Occipital lobe (tissue), 2 donors: ENCODE results near the gene SETDB2. TPM values are rescaled to one million over a fixed set of nuclear protein-coding genes. Genes with fewer than 3 reads are reported as not detected.
"Not testable (repeated sequence)": the region's sequence is repeated elsewhere in the genome, so short reads cannot be mapped to it uniquely, and the experiment has no call there.

Source experiments
- DNase-seq: peaks from one replicate; lab custom pipeline; 2025; lab: John Stamatoyannopoulos, UW
- total RNA-seq: library from RNA; depleted of rRNA; stranded (reverse); fragments of >200 nt; gene quantifications from one replicate; pipeline ENCODE4 v1.2.3, GENCODE V29; 2014

SETDB2 gene
- total RNA-seq, 1 donor from 2014 or later, result 20.7 TPM

GRCh38 chr13:49464621-49465325 lies 20.7 kb downstream of the SETDB2 start:
- no peak for DNase-seq

- no peak for DNase-seq
Observed at GRCh38 chr13:49466292-49466838, 22.3 kb downstream of the SETDB2 start.

- no peak for DNase-seq
Observed at GRCh38 chr13:49472186-49472585, 28.1 kb downstream of the SETDB2 start.

GRCh38 chr13:49476529-49476928 lies 32.5 kb downstream of the SETDB2 start:
- no peak for DNase-seq

GRCh38 chr13:49481788-49482187 lies 37.7 kb downstream of the SETDB2 start:
- DNase-seq, result no peak

- DNase-seq, result no peak
Observed at GRCh38 chr13:49488563-49488962, 44.5 kb downstream of the SETDB2 start.

GRCh38 chr13:49494645-49495044 lies 50.6 kb downstream of the SETDB2 start:
- no peak for DNase-seq

- DNase-seq, result peak; percentile 59
Observed at GRCh38 chr13:49495783-49496762, 52.0 kb downstream of the SETDB2 start, which contains the start of gene PHF11. Gene PHF11 (plus strand): TSS chr13:49495953. CDS start chr13:49496002, 49 bp downstream.

GRCh38 chr13:49496837-49497236 lies 52.8 kb downstream of the SETDB2 start:
- DNase-seq, result not testable (repeated sequence)

GRCh38 chr13:49497272-49497671 lies 53.2 kb downstream of the SETDB2 start:
- no peak for DNase-seq

- DNase-seq, result no peak
Observed at GRCh38 chr13:49498206-49498605, 54.1 kb downstream of the SETDB2 start.

- no peak for DNase-seq
Observed at GRCh38 chr13:49499889-49500660, 56.0 kb downstream of the SETDB2 start.

- no peak for DNase-seq
Observed at GRCh38 chr13:49502954-49503353, 58.9 kb downstream of the SETDB2 start.

- no peak for DNase-seq
Observed at GRCh38 chr13:49503951-49504350, 59.9 kb downstream of the SETDB2 start.

GRCh38 chr13:49512578-49512977 lies 68.5 kb downstream of the SETDB2 start:
- no peak for DNase-seq

GRCh38 chr13:49516467-49516866 lies 72.4 kb downstream of the SETDB2 start:
- no peak for DNase-seq

GRCh38 chr13:49517461-49517860 lies 73.4 kb downstream of the SETDB2 start:
- no peak for DNase-seq

- DNase-seq, result no peak
Observed at GRCh38 chr13:49521224-49521623, 77.2 kb downstream of the SETDB2 start.

- DNase-seq, result no peak
Observed at GRCh38 chr13:49524740-49525501, 80.8 kb downstream of the SETDB2 start.

- DNase-seq, result no peak
Observed at GRCh38 chr13:49527123-49527522, 83.0 kb downstream of the SETDB2 start.

- no peak for DNase-seq
Observed at GRCh38 chr13:49528161-49528560, 84.1 kb downstream of the SETDB2 start.
